ENCODE data around the gene FRS2. TPM values are rescaled to one million over a fixed set of nuclear protein-coding genes. Genes with fewer than 3 reads are reported as not detected.

FRS2 gene
- total RNA-seq, 1 experiment from 2014 or later, result 28.1 TPM

- TF ChIP-seq CTCF (IDR thresholded peaks at IDR 0.05; ENCODE audit: unreplicated experiment), result no peak
- Mint-ChIP-seq H3K36me3 (ENCODE audit: insufficient read depth, unreplicated experiment) (peaks cover 15% of the 10 kb centered on the region), H3K4me3 (ENCODE audit: unreplicated experiment) (no peak overlapping the region), H3K4me1 (ENCODE audit: insufficient read depth, unreplicated experiment) (peaks cover 7% of the 10 kb centered on the region), H3K27ac (ENCODE audit: low read depth, unreplicated experiment) (no peak overlapping the region), H3K27me3 (ENCODE audit: insufficient read depth, unreplicated experiment) (no peaks in the 10 kb centered on the region), H3K9me3 (ENCODE audit: unreplicated experiment) (peaks cover 35% of the 10 kb centered on the region)
- ChIA-PET CTCF (interaction anchor here (0.6 to 1.5 kb wide), 3 partner anchors 36 to 159 kb away, joined by 3 read pairs; no protein-coding TSS in a partner anchor), POLR2A (interaction anchor here (0.6 to 1.7 kb wide), 4 partner anchors 9 to 1085 kb away, joined by 3 to 4 read pairs (median 3); no protein-coding TSS in a partner anchor)
- intact Hi-C loops (cut with micrococcal nuclease), result no loop called here
- DNase-seq (ENCODE audit: unreplicated experiment), result no peak
- no TSS peak for BruUV-seq (replicated peaks)
These were observed 49.7 kb downstream of the FRS2 start for GRCh38 chr12:69519871-69520270.

GRCh38 chr12:69523433-69524330 lies 53.5 kb downstream of the FRS2 start:
- BruUV-seq (replicated peaks), result no TSS peak
- CTCF ChIA-PET, result no interaction called here
- Mint-ChIP-seq H3K4me3 (ENCODE audit: unreplicated experiment) (no peak overlapping the region), H3K27me3 (ENCODE audit: insufficient read depth, unreplicated experiment) (no peaks in the 10 kb centered on the region), H3K36me3 (ENCODE audit: insufficient read depth, unreplicated experiment) (peaks cover 8% of the 10 kb centered on the region), H3K27ac (ENCODE audit: low read depth, unreplicated experiment) (no peak overlapping the region), H3K4me1 (ENCODE audit: insufficient read depth, unreplicated experiment) (peaks cover 20% of the 10 kb centered on the region), H3K9me3 (ENCODE audit: unreplicated experiment) (peaks cover 39% of the 10 kb centered on the region)
- intact Hi-C loops (cut with micrococcal nuclease), result no loop called here
- POLR2A ChIA-PET, result interaction anchor here (0.6 kb wide), 1 partner anchor 38 kb away, joined by 3 read pairs; no protein-coding TSS in a partner anchor
- no peak for TF ChIP-seq CTCF (IDR thresholded peaks at IDR 0.05; ENCODE audit: unreplicated experiment)
- no peak for DNase-seq (ENCODE audit: unreplicated experiment)

GRCh38 chr12:69524331-69524630 lies 54.1 kb downstream of the FRS2 start:
- no TSS peak for BruUV-seq (replicated peaks)
- DNase-seq (ENCODE audit: unreplicated experiment), result no peak
- H3K9me3 Mint-ChIP-seq (ENCODE audit: unreplicated experiment), result peaks cover 39% of the 10 kb centered on the region
- TF ChIP-seq CTCF (IDR thresholded peaks at IDR 0.05; ENCODE audit: unreplicated experiment), result no peak
- POLR2A ChIA-PET, result interaction anchor here (0.6 kb wide), 1 partner anchor 39 kb away, joined by 3 read pairs; no protein-coding TSS in a partner anchor
- no peaks in the 10 kb centered on the region for H3K27me3 Mint-ChIP-seq (ENCODE audit: insufficient read depth, unreplicated experiment)
- CTCF ChIA-PET, result no interaction called here
- no peak overlapping the region for H3K27ac Mint-ChIP-seq (ENCODE audit: low read depth, unreplicated experiment)
- H3K4me3 Mint-ChIP-seq (ENCODE audit: unreplicated experiment), result no peak overlapping the region
- peaks cover 25% of the 10 kb centered on the region for H3K4me1 Mint-ChIP-seq (ENCODE audit: insufficient read depth, unreplicated experiment)
- peaks cover 8% of the 10 kb centered on the region for H3K36me3 Mint-ChIP-seq (ENCODE audit: insufficient read depth, unreplicated experiment)
- intact Hi-C loops (cut with micrococcal nuclease), result no loop called here

DNA sequence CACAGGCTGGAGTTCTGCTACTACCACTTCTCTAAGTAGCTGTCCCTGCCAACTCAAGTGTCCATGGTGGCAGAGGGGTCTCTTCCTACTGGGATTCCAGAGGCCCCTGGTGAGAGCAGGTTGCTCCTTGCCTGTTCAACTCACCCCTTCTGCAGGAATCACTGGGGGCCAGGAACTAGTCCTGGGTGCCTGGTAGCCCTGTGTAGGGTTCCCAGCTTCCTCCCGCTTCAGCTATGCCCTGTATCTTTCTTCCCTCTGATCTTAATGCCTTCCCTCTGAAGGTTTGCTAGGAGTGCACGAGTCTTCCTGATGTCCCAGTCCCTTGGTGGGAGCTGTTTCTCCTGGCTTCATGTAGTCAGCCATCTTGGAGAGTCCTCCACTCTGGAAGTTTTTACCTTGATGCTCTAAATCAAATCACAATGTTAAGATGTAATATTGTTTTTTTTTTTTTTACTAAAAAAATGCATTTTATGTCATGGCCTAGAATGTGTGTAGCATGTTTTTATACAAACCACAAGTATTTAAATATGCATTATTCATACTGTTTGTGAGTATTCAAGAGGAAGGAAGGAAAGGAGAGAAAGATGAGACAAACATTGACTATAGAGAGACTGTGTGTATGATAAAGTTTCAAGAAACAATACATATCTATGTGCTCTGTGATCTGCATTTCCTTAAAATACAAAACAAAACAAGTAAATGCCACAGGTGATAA lies 54.7 kb downstream of the FRS2 start:
- TF ChIP-seq CTCF (IDR thresholded peaks at IDR 0.05; ENCODE audit: unreplicated experiment), result no peak
- ChIA-PET CTCF (no interaction called here), POLR2A (no interaction called here)
- H3K36me3 Mint-ChIP-seq (ENCODE audit: insufficient read depth, unreplicated experiment), result peaks cover 8% of the 10 kb centered on the region
- intact Hi-C loops (cut with micrococcal nuclease), result loop anchor here (5.0 kb wide), 1 partner anchor 42 kb away; no protein-coding TSS in a partner anchor
- no peak overlapping the region for H3K4me3 Mint-ChIP-seq (ENCODE audit: unreplicated experiment)
- no TSS peak for BruUV-seq (replicated peaks)
- no peak for DNase-seq (ENCODE audit: unreplicated experiment)
- H3K27me3 Mint-ChIP-seq (ENCODE audit: insufficient read depth, unreplicated experiment), result no peaks in the 10 kb centered on the region
- peaks cover 25% of the 10 kb centered on the region for H3K4me1 Mint-ChIP-seq (ENCODE audit: insufficient read depth, unreplicated experiment)
- H3K9me3 Mint-ChIP-seq (ENCODE audit: unreplicated experiment), result peaks cover 39% of the 10 kb centered on the region
- H3K27ac Mint-ChIP-seq (ENCODE audit: low read depth, unreplicated experiment), result no peak overlapping the region

Data from MCF 10A (cell line).